B cell (primary cell): ENCODE results near the gene GBA2. TPM values are rescaled to one million over a fixed set of nuclear protein-coding genes. Genes with fewer than 3 reads are reported as not detected.

Experiments used
- ATAC-seq: fragments of 200-7000 bp; cut with Tn5 transposase; one replicate; pipeline ENCODE4 v1.10.0; 2021; ENCODE audit warnings: low read depth, mild to moderate bottlenecking, moderate number of reproducible peaks, moderate library complexity
- CTCF ChIA-PET: fragments of 350-600 bp; sonication (Branson Sonifier 250); formaldehyde crosslinking; loops from one replicate; lab custom pipeline; 2021; ENCODE audit warnings: antibody characterized with exemption, inconsistent platforms; lab: Charles Lee
- POLR2A ChIA-PET: fragments of 350-600 bp; sonication (Branson Sonifier 250); formaldehyde crosslinking; loops from one replicate; lab custom pipeline; 2021; ENCODE audit warnings: antibody characterized with exemption; lab: Charles Lee
- DNase-seq: peaks from one replicate; pipeline ENCODE4 v3.0.0; 2013
- H2AFZ ChIP-seq: 2 replicates; pipeline ENCODE4 v1.6.1; 2012; ENCODE audit warnings: mild to moderate bottlenecking, low read depth, low read length; ENCODE audit not compliant: insufficient read depth, poor library complexity, severe bottlenecking
- H3K27ac ChIP-seq, 2 donors: 1 replicate in 1 of 2; 2 replicates in 1 of 2; pipeline ENCODE4 v1.5.1; 2012 to 2013; ENCODE audit warnings: low read length in 2 of 2, mild to moderate bottlenecking in 2 of 2, moderate library complexity in 1 of 2
- H3K27me3 ChIP-seq, 4 experiments: fragments of 200-600 bp in 1 of 4; sonication (generic) in 1 of 4; replicated peaks in 1 of 4; 1 replicate in 2 of 4; 2 replicates in 2 of 4; pipeline versions ENCODE4 v1.6.1 to v1.7.0; 2013 to 2016; ENCODE audit warnings: low read length in 3 of 4, mild to moderate bottlenecking in 2 of 4, mixed read lengths in 1 of 4, moderate library complexity in 1 of 4; ENCODE audit not compliant: insufficient read depth in 4 of 4, control insufficient read depth in 3 of 4; ENCODE audit errors: control extremely low read depth in 1 of 4
- H3K36me3 ChIP-seq, 2 experiments: replicated peaks in 1 of 2; 1 replicate in 1 of 2; 2 replicates in 1 of 2; pipeline versions ENCODE4 v1.6.1 to v1.7.1; 2013; ENCODE audit warnings: low read length in 1 of 2; ENCODE audit not compliant: insufficient read depth in 2 of 2, control insufficient read depth in 1 of 2; ENCODE audit errors: control extremely low read depth in 1 of 2, extremely low read depth in 1 of 2
- H3K4me1 ChIP-seq, 2 donors: fragments of 200-600 bp in 1 of 2; sonication (generic) in 1 of 2; 1 replicate in 1 of 2; 2 replicates in 1 of 2; pipeline versions ENCODE4 v1.5.1 to v1.6.1; 2013 to 2017; ENCODE audit warnings: low read length in 2 of 2; ENCODE audit not compliant: control insufficient read depth in 2 of 2, insufficient read depth in 2 of 2
- H3K4me2 ChIP-seq: replicated peaks from 2 replicates; pipeline ENCODE3; 2012; ENCODE audit warnings: mild to moderate bottlenecking, low read depth, low read length; ENCODE audit not compliant: poor library complexity, severe bottlenecking
- H3K4me3 ChIP-seq, 5 experiments: fragments of 200-600 bp in 1 of 5; sonication (generic) in 1 of 5; 1 replicate in 3 of 5; 2 replicates in 2 of 5; pipeline versions ENCODE4 v1.5.1 to v1.7.0; 2011 to 2016; ENCODE audit warnings: low read length in 4 of 5, mild to moderate bottlenecking in 4 of 5, low read depth in 2 of 5, control low read depth in 1 of 5, moderate library complexity in 1 of 5; ENCODE audit not compliant: insufficient read depth in 1 of 5; ENCODE audit errors: control extremely low read depth in 1 of 5, extremely low read depth in 1 of 5
- H3K79me2 ChIP-seq: fragments of 200-600 bp; sonication (generic); one replicate; pipeline ENCODE4 v1.6.0; 2016; ENCODE audit warnings: low read length; ENCODE audit not compliant: control insufficient read depth, insufficient read depth
- H3K9ac ChIP-seq: fragments of 200-600 bp; sonication (generic); 2 replicates; pipeline ENCODE4 v1.6.1; 2017; ENCODE audit warnings: mild to moderate bottlenecking, low read length, moderate library complexity
- H3K9me3 ChIP-seq, 3 donors: one replicate each; pipeline versions ENCODE4 v1.6.1 to v1.7.1; 2013; ENCODE audit warnings: low read length in 2 of 3; ENCODE audit not compliant: control insufficient read depth in 2 of 3, insufficient read depth in 1 of 3; ENCODE audit errors: control extremely low read depth in 1 of 3
- H4K20me1 ChIP-seq: 2 replicates; pipeline ENCODE4 v1.6.0; 2012; ENCODE audit warnings: mild to moderate bottlenecking, low read length; ENCODE audit not compliant: insufficient read depth, control insufficient read depth, poor library complexity, severe bottlenecking
- H3K27ac Mint-ChIP-seq: one replicate; pipeline ENCODE4 v1.8.0; 2021; ENCODE audit warnings: mixed read lengths
- H3K27me3 Mint-ChIP-seq: one replicate; pipeline ENCODE4 v1.8.0; 2021; ENCODE audit warnings: mixed read lengths
- H3K4me1 Mint-ChIP-seq: one replicate; pipeline ENCODE4 v1.8.0; 2021; ENCODE audit warnings: mixed read lengths
- H3K4me3 Mint-ChIP-seq: one replicate; pipeline ENCODE4 v1.8.0; 2021; ENCODE audit warnings: mixed read lengths
- H3K9me3 Mint-ChIP-seq: one replicate; pipeline ENCODE4 v1.8.0; 2022; ENCODE audit warnings: mixed read lengths; ENCODE audit not compliant: insufficient read depth
- CTCF ChIP-seq: fragments of 200-600 bp; IDR thresholded peaks from one replicate; pipeline ENCODE4 v1.8.0; 2022; ENCODE audit warnings: antibody characterized with exemption, mild to moderate bottlenecking
- EZH2 ChIP-seq: IDR thresholded peaks from 2 replicates; pipeline ENCODE4 v1.6.1; 2012; ENCODE audit warnings: borderline replicate concordance, low read depth, mild to moderate bottlenecking, moderate library complexity, low read length; ENCODE audit not compliant: insufficient read depth, poor library complexity, severe bottlenecking
- WGBS: methylation state at CpG from one replicate; pipeline ENCODE4 v1.1.5; 2013; ENCODE audit warnings: missing lambda C conversion rate; ENCODE audit not compliant: insufficient coverage; 5-methylcytosine and 5-hydroxymethylcytosine counted together
- intact Hi-C: fragments of 100-400 bp; cut with micrococcal nuclease; formaldehyde crosslinking; loops from one replicate; pipeline ENCODE4 v1.10.0; 2022
- polyA plus RNA-seq: library from polyadenylated mRNA; depleted of rRNA; stranded (reverse); fragments of >200 nt; gene quantifications from 2 replicates; pipeline ENCODE4 v1.2.3, GENCODE V29; 2012
- total RNA-seq, 2 donors: library from RNA; stranded (reverse); fragments of 120-200 nt in 1 of 2; gene quantifications; 1 replicate in 1 of 2; 2 replicates in 1 of 2; pipeline versions ENCODE4 v1.2.3 to v1.2.4, GENCODE V29; 2013 to 2022

The GBA2 gene
- total and polyA plus RNA-seq, 2 donors (not counting 1 experiment from before 2014, with no cell fraction given): 114 to 137 TPM

DNA sequence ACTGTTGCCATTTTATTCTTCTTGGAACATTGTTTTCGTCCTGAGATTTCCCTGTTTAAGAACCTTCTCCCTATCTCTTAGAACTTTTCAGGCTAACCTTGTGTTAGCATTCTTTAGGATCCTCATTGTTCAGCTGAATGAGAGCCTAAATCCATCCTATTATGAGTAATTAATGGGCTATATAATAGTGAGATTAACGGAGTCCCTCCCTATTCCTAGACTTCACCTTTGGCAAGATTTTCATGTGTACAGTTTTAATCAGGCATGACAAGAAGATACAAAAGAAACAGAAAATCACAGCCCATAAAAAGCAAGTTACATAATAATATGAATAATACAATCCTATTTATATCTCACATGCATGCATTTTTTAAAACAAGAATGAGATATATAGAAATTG, 14.2 kb upstream of the GBA2 start:
- ChIA-PET POLR2A (no interaction called here), CTCF (interaction anchor here (0.7 to 1.8 kb wide), 3 partner anchors 25 to 684 kb away, joined by 3 to 6 read pairs (median 4); partner anchors contain the start of gene FANCG)
- intact Hi-C loops: no loop called here
- Histone ChIP-seq H3K27me3 (no peaks in the 10 kb centered on the region), H3K4me2 (no peak overlapping the region), H3K36me3 (peaks cover 0 to 5% of the 10 kb centered on the region in 2 experiments), H3K4me3 (no peak overlapping the region), H3K9me3 (peaks cover 0 to 2% (median 0%) of the 10 kb centered on the region in 3 donors), H4K20me1 (peaks cover 30% of the 10 kb centered on the region), H3K4me1 (peaks cover 11 to 13% of the 10 kb centered on the region in 2 donors), H2AFZ (no peak overlapping the region), H3K9ac (no peak overlapping the region), H3K27ac (no peak overlapping the region), H3K79me2 (peaks cover 87% of the 10 kb centered on the region)
- Mint-ChIP-seq H3K9me3 (no peaks in the 10 kb centered on the region), H3K4me3 (no peak overlapping the region), H3K27me3 (no peaks in the 10 kb centered on the region), H3K4me1 (peaks cover 46% of the 10 kb centered on the region), H3K27ac (no peak overlapping the region)
- ATAC-seq (no peak), DNase-seq (no peak)
- TF ChIP-seq EZH2 (no peak), CTCF (no peak)
- whole genome bisulfite sequencing: no CpG with 5 or more reads among the region's 2 CpGs

GRCh38 chr9:35760651-35761050, 11.6 kb upstream of the GBA2 start:
- CTCF ChIA-PET: interaction anchor here (0.8 to 7.7 kb wide), 7 partner anchors 15 to 118 kb away, joined by 3 to 56 read pairs (median 4); partner anchors contain the start of genes FAM221B, GBA2, RGP1 and TLN1
- Histone ChIP-seq H3K9ac (no peak overlapping the region), H2AFZ (no peak overlapping the region), H3K79me2 (peaks cover 75% of the 10 kb centered on the region), H3K27me3 (no peaks in the 10 kb centered on the region), H3K4me1 (peaks cover 27 to 35% of the 10 kb centered on the region in 2 donors), H3K4me2 (no peak overlapping the region), H3K27ac (peak overlapping the region in 1 of 2 donors; percentile 44), H3K36me3 (peaks cover 0 to 5% of the 10 kb centered on the region in 2 experiments), H3K9me3 (peaks cover 0 to 2% (median 0%) of the 10 kb centered on the region in 3 donors), H3K4me3 (no peak overlapping the region), H4K20me1 (peaks cover 15% of the 10 kb centered on the region)
- Mint-ChIP-seq H3K4me3 (no peak overlapping the region), H3K4me1 (peaks cover 62% of the 10 kb centered on the region), H3K9me3 (no peaks in the 10 kb centered on the region), H3K27me3 (no peaks in the 10 kb centered on the region), H3K27ac (peak overlapping the region; percentile 65)
- no peak for TF ChIP-seq EZH2
- TF ChIP-seq CTCF: no peak
- DNase-seq (no peak), ATAC-seq (no peak)
- POLR2A ChIA-PET: no interaction called here
- intact Hi-C loops: no loop called here
- 39% methylated on average over 2 of the region's 2 CpGs for WGBS
